Omental fat pad (tissue), 4 donors: Measurements from ENCODE around the gene CAGE1. TPM values are rescaled to one million over a fixed set of nuclear protein-coding genes. Genes with fewer than 3 reads are reported as not detected.

Source experiments
- ATAC-seq: fragments of 150-250 bp; one replicate; pipeline ENCODE4 v1.9.1; 2016; ENCODE audit warnings: mild to moderate bottlenecking, moderate library complexity; ENCODE audit not compliant: low FRiP score
- DNase-seq: peaks from one replicate; pipeline ENCODE4 v3.0.0-alpha.2; 2019; ENCODE audit warnings: low spot score
- CTCF ChIP-seq, 3 donors: fragments of 450-650 bp; IDR thresholded peaks; one replicate each; pipeline ENCODE4 v1.5.1; 2016 to 2017; ENCODE audit warnings: antibody characterized with exemption in 3 of 3, mild to moderate bottlenecking in 3 of 3, moderate library complexity in 2 of 3
- total RNA-seq, 4 donors: library from RNA; depleted of rRNA; stranded (reverse); fragments of >200 nt; gene quantifications; one replicate each; pipeline ENCODE4 v1.1.0, GENCODE V29; 2016

CAGE1 gene
- total RNA-seq, 4 donors from 2014 or later: not detected

DNA sequence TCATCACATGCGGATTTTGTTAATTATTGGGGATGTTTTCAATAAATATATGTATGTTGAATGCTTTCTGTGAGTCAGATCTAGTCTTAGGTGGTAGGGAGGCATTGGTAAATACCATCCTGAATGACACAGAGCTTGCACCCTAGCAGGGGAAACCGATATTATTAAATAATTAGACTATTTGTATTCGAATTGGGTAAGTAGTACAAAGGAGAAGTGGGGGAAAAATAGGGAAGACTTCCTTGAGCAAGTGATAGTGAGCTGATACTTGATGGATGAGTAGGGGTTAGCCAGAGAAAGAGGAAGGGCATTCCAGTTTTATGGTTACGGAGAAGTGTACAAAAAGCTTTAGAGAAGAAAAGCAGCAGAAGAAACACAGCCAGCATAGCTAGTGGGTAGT lies 1.6 kb upstream of the CAGE1 start:
- ATAC-seq (no peak), DNase-seq (no peak)
- TF ChIP-seq CTCF (IDR thresholded peaks at IDR 0.05): no peak

GRCh38 chr6:7390226-7390878 lies 810 bp upstream of the CAGE1 start:
- no peak for TF ChIP-seq CTCF (IDR thresholded peaks at IDR 0.05)
- ATAC-seq (no peak), DNase-seq (no peak)

DNA sequence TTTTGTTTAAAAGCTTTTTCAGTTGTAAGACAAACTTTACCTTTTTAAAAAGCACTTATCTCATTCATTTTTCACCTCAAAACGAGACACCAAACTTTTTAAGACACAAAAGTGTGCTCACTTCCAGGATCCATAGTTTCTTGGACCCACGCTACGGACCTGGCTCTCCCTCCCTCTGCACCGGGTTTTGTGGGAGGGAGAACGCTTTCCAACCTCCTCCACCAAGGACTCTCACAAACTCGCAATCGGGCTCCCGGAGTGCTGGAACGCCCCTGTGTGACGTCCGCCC lies 436 bp downstream of the CAGE1 start:
- TF ChIP-seq CTCF (IDR thresholded peaks at IDR 0.05): no peak
- DNase-seq (peak; percentile 56), ATAC-seq (no peak)

DNA sequence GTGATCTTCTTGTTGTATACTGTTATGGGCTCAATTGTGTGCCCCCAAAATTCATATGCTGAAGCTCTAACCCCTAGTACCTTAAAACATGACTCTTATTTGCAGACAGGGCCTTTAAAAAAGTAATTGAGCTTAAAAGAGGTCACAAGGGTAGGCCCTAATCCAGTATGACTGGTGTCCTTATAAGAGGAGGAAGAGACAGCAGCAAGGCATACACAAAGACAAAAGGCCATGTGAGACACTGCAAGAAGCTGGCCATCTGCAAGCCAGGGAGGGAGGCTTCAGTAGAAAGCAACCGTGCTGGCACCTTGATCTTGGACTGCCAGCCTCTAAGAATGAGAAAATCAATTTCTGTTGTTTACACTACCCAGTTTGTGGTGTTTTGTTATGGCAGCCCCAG lies 8.4 kb downstream of the CAGE1 start:
- TF ChIP-seq CTCF (IDR thresholded peaks at IDR 0.05): no peak
- DNase-seq: no peak
- no peak for ATAC-seq

- DNase-seq: no peak
- TF ChIP-seq CTCF (IDR thresholded peaks at IDR 0.05): no peak
- ATAC-seq: no peak
Observed at GRCh38 chr6:7378740-7379139, 10.8 kb downstream of the CAGE1 start.

DNA sequence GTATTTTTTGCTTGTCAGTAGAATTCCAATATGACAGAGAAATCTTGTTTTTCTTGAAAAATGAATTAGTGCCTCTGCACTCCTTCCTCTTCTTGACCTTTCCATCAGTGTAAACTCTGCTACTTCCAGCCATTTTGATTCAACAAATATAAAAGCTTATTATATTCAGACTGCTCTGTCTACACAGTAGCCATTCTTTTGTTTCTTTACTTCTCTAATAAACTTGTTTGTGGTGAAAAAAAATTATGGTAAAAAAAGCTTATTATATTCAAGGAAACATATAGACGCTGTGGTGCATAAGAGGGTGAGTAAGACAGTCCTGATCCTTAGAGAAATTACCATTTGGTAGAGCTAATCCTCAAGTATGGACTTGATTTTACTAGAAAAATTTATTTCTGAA lies 11.6 kb downstream of the CAGE1 start:
- TF ChIP-seq CTCF (IDR thresholded peaks at IDR 0.05): no peak
- ATAC-seq: no peak
- no peak for DNase-seq

DNA sequence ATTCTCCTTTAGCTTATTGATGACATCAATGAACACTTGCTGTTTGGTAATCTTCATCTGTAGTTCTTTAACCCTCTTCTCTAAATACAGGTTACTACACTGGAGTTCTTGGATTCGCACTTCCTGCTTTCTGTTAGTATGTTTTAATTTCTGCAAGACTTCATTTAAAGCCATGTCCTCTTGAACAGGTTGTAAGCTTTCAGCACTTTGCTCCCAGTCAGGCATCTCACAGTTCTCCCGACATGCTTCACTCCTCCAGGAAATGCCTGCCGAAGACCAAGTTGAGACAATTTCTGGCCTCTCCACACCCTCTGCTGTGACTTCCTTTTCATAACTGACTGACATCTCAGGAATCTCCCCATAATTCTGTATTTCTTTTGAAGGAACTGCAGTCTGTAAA lies 15.8 kb downstream of the CAGE1 start:
- no peak for ATAC-seq
- TF ChIP-seq CTCF (IDR thresholded peaks at IDR 0.05): no peak

More for the DNA sequence above, 15.8 kb downstream of the CAGE1 start:
- DNase-seq: no peak
